ENCODE measurements around the gene ZNF516.

DNA sequence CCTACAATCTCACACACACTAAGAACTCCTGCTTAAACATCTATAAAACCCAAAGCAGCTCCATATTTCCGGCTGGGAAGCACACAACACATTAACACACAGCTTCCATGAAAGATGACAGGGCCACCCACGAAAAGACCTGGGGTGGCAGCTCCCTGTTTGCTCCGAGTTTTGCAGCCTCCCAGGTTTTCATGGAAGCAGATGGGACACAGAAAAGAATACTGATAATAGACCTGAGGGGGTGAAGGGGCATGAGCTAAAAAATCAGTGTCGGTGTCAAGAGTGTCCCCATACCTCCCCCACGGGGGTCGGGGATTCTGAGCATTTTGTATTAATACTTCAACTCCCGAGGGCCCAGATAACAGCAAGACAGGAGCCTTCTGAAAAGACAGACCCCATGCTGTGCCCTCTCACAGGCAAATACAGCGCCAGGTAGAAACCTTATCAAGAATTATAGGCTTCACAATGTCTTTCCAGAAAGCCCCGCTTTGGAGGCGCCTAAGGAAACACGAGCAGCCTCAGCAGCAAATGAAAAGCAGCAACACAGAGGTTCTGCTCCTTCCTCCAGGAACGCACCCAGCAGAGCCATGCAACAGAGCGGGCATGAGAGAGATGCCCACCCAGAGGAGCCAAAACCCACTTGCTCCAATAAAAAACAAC, 50.5 kb downstream of the ZNF516 start:
- TF ChIP-seq, protein P1, sequence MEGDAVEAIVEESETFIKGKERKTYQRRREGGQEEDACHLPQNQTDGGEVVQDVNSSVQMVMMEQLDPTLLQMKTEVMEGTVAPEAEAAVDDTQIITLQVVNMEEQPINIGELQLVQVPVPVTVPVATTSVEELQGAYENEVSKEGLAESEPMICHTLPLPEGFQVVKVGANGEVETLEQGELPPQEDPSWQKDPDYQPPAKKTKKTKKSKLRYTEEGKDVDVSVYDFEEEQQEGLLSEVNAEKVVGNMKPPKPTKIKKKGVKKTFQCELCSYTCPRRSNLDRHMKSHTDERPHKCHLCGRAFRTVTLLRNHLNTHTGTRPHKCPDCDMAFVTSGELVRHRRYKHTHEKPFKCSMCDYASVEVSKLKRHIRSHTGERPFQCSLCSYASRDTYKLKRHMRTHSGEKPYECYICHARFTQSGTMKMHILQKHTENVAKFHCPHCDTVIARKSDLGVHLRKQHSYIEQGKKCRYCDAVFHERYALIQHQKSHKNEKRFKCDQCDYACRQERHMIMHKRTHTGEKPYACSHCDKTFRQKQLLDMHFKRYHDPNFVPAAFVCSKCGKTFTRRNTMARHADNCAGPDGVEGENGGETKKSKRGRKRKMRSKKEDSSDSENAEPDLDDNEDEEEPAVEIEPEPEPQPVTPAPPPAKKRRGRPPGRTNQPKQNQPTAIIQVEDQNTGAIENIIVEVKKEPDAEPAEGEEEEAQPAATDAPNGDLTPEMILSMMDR (IDR thresholded peaks at IDR 0.05; ENCODE audit: poor library complexity) = no peak
- TF ChIP-seq EZH2 (IDR thresholded peaks at IDR 0.05; ENCODE audit: borderline replicate concordance) = no peak
- no peak for TF ChIP-seq EZH2phosphoT487 (IDR thresholded peaks at IDR 0.05; ENCODE audit: low read depth, severe bottlenecking, unreplicated experiment)

Data from hepatocyte (in vitro differentiated cells).